GM12891 (cell line): Measurements from ENCODE around the gene VWA1.
"Not testable (repeated sequence)": the region's sequence is repeated elsewhere in the genome, so short reads cannot be mapped to it uniquely, and the experiment has no call there.

Experiments used
- POLR2A ChIP-seq: IDR thresholded peaks from 2 replicates; pipeline ENCODE4 v1.6.1; 2011; ENCODE audit warnings: low read depth, low read length, control low read depth
- POLR2AphosphoS5 ChIP-seq: IDR thresholded peaks from 2 replicates; pipeline ENCODE4 v1.6.1; 2011; ENCODE audit warnings: low read depth, low read length, control low read depth
- TAF1 ChIP-seq: IDR thresholded peaks from 2 replicates; pipeline ENCODE4 v1.6.1; 2011; ENCODE audit warnings: low read depth, low read length, control low read depth

- TF ChIP-seq POLR2A, TAF1, POLR2AphosphoS5: not testable (repeated sequence)
These were observed 32.9 kb downstream of the VWA1 start for GRCh38 chr1:1468196-1468985.
